DMS53 (cell line): ENCODE data around the gene TOM1L2.
A peak's percentile ranks its signal among the peaks of the same experiment; 100 is the strongest.
"Not testable (repeated sequence)": the region's sequence is repeated elsewhere in the genome, so short reads cannot be mapped to it uniquely, and the experiment has no call there.

Experiments used
- DNase-seq: peaks from one replicate; lab custom pipeline; 2025; lab: John Stamatoyannopoulos, UW

TOM1L2 gene

DNA sequence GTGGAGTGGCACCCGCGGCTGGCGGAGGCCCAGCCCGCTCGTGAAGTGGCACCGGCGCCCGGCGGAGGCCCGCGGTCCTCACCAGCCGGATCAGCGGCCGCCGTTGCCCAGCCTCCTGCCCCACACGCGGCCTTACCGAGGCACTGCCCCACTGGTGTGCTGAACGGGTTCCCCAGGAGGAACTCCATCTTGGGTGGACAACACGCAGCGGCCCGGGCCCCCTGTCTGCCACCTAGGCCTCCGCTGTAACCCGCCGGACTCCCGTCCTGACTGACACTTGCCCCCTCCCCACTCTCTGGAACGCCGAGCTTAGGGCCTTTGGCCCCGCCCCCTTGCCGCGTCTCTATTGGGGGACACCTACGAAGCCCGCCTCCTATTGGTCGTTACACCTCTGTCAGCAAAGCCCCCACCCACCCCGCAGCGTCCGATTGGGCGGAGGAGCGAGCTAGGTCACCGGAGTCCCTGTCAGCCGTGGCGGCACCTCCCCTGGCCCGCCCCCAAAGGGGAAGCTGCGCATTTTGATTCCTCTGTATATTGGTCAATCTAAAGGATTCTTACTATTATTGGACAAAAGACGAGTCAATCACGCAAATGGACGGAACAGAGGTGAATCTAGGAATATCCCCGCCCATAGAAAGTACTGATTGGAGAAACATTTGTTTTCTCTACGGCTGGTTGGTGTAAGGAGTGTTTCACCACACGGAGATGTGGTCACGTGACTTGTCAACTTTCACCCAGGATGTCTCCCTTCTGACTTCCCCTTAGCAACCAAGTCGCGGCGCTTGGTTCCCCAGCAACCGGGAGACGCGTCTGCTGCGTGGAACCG, at the start of gene TOM1L2, which contains the start of gene DRC3:
Gene TOM1L2, minus strand, starts transcription at position 275 of the 826 bp plus-strand sequence. Its CDS starts 87 bp downstream, at position 188.
Gene DRC3, plus strand, starts transcription at position 737 of the 826 bp plus-strand sequence. CDS start 4,737 bp downstream, outside the sequence.
- DNase-seq = peak; percentile 99

DNA sequence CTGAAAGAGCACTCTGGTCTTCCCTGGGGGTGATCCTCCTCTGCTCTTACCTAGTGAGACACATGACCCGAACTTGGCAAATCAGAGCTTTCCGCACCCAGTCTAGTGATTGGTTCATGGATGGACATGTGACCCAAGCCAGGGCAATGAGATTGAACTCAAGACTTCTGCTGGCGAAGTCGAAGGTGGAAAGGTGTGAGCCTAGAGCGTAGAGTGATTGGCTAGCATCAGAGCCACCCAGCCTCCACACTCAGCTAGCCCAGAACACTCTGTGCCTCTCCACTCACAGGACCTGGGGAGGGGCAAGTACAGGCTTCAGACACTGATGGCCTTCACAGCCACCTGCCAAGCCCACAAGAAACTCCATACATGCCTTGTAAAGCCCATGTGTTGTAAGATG, 49.2 kb upstream of the TOM1L2 start:
- no peak for DNase-seq

DNA sequence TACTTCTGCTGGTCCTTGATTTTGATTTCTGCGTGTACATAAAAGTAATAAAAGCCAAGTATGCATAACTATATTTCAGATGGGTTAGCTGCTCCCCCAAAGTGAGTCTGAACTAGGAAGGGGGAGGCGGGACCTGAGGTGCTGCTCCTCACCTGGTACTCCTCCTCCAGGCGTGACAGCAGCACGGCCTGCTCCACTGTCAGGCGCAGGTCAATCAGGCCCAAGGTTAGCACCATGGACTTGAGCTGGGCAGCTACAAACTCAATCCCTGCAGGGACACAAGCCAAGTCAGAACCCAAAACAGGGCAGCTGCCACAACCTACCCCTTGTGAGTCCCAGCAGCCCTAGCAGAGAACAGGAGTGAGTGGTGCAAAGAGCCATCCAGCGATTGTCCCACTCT, 48.8 kb upstream of the TOM1L2 start:
- no peak for DNase-seq

DNA sequence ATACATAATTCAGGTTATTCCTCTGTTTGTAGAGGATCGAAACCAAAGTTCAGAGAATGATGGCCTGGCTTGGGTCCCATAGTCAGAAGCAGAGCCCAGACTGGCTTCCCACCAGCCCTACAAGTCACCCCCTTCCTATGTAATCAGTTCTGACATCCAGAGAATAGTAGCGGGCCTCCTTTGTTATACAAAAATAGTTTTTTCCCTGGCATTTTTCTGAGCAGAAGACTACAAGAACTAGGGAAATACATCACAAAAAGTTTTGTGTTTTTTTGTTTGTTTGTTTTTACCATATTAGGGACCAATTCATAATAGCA, 47.6 kb upstream of the TOM1L2 start:
- no peak for DNase-seq

DNA sequence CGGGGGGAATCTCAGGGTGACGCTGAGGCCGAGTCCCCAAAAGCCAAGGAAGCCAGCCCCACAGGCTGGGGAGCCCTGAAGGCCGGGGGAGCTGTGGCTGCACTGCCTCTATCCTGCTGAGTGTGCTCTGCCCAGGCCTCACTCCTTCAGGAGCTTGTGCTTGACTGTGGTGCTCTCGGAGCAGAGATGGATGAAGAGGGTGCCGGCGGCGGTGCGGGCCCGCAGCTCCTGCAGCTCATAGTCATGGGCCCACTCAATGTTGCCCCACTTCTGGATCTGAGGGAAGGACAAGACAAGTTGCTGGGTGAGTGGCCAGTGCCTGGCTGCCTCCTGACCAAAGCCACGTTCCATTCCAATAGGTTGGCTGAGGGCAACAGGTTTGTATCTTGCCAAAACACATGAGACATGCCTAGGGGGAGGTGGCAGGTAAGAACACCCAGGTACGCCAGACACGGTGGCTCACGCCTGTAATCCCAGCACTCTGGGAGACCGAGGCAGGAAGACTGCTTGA, 46.3 kb upstream of the TOM1L2 start:
- no peak for DNase-seq

DNA sequence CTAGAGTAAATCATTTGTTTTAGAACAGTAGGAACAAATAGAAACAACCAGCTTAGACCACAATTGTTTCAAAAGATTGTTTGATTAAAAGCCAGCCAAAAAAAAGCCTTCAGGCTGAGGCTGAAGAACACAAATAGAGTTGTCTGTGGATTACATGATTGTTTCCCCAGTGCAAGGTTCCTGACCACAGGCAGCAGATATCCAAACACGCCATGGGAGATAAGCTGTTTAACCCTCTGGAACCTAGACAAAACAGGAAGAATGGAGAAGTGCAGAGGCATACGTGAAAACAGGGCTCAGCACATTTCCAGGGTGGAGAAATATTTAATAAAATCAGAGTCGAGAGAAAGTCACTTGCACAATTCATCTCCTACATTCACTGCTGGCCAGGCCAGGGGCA, 45.8 kb upstream of the TOM1L2 start:
- DNase-seq = no peak

DNA sequence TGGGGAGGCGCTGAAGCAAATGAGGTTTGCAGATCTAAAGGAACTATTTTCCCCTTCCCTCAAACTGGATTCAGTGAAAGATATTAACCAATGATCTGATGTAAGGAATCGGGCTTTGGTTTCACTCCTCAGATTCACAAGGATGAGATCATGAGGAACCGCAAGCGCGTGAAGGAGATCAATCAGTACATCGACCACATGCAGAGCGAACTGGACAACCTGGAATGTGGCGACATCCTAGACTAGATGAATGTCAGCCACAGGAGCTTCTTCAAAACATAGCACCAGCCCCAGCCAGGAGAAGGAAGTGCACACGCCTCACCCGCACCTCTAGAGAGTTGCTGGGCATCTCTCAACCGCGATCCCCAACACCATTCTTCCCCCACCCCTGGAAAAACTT, 44.2 kb upstream of the TOM1L2 start:
- no peak for DNase-seq

DNA sequence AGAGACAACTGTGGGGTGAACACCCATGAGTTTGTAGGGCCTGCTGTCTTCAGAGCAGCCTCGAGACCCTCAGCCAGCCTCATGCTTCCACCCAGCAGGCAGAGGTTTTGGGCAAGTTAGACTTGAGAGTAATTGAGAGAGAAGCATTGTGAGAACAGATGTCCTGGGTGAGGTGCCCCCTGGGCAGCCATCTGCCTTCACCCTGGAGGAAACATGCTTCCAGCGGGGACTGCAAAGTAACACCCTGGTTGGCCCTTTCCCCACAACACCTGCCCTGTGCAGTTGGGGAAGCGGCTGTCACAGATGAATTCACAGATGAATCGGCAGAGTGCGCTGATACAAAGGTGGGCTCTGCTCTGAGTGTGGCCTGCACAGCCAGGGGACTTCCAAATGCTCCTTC, 43.4 kb upstream of the TOM1L2 start:
- no peak for DNase-seq

DNA sequence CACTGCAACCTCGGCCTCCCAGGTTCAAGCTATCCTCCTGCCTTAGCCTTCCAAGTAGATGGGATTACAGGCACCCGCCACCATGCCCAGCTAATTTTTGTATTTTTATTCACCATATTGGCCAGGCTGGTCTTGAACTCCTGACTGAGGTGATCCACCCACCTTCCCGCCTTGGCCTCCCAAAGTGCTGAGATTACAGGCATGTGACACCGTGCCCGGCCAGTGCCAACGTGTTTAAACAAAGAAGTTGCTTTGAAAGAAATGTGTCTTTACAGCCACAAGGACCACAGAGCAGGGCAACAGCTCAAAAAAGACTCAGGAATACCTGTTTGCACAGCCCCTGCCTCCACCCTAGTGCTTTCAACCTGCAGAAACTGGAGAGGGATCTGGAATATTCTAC, 41.8 kb upstream of the TOM1L2 start:
- no peak for DNase-seq

DNA sequence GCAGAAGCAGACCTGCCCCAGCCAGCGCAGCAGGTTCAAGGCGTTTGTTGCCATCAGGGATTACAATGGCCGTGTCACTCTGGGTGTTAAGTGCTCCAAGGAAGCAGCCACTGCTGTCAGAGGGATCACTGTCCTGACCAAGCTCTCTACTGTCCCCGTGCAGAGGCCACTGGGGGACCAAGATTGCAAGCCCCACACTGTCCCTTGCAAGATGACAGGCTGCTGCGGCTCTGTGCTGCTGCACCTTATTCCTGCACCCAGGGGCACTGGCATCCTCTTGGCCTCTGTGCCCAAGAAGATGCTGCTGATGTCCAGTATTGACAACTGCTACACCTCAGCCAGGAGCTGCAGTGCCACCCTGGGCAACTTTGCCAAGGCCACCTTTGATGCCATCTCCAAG, 39.1 kb upstream of the TOM1L2 start:
- DNase-seq = no peak

DNA sequence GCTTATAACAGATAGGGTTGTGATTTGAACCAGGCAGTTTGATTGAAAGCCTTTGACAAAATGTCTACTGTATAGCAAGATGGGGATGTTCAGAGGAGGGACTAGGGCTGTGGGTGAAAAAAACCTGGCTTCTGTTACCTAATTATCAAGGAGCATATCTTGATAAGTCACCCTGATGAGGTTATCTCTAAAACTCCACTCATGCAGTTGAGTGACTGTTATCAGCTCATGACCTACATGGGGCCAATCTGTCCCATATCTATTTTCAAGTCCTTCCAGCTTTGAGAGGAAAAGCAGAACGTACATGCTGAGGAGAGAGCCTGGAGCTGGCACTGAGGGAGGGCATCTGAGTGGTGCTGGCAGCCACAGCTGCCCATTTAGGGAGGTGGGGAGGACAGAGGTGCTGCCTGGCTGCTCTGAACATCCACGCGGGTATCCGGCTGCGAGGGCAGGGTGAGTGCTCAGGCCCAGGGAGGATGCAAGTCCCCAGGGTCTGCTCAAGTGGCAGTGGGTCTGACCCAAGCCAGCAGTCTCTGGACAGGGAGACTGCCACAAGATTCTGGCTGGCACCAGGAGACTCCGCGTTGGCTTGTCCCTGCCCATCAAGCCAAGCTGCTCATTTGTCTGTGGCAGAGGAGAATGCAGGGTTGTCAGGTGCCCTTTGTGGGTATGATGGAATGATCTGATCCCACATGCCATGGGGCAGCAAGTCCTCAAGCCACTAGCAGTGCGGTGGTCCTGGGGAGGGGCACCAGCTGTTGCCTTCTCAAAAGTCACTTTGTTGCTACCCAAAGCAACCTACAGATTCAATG, 37.6 kb upstream of the TOM1L2 start:
- no peak for DNase-seq

DNA sequence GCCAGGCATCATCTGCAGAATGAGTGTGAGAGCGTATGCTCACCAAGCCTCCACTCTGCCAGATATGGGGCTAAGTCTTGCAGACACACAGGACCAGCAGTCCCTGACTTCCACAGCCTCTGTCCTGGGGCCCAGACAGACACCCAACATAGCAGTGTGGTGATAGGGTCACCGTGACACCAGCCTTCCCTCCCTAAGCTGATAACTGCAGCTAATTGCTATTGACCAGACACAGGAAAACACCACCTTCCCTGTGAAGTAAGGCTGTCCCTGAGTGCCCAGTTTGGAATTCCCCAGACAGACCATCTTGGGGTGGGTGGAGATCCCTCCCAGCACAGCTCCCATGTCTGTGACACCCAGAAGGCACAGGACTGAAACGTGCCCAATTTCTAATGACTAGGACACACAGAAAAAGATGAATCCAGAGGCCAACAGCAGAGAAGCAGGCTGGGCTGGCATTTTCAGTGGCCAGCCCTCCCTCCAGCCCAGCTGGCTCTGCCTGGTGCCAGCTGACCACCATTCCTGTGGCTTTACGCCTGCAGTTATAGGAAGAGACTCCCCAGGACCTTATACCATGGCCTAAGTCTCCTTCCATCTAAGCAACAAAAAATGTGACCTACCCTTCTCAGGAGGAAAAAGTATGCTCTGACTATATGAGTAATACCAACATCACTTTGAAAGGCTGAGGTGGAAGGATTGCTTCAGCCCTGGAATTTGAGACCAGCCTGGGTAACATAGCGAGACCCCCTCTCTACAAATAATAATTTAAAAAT, 36.5 kb upstream of the TOM1L2 start:
- DNase-seq = no peak

DNA sequence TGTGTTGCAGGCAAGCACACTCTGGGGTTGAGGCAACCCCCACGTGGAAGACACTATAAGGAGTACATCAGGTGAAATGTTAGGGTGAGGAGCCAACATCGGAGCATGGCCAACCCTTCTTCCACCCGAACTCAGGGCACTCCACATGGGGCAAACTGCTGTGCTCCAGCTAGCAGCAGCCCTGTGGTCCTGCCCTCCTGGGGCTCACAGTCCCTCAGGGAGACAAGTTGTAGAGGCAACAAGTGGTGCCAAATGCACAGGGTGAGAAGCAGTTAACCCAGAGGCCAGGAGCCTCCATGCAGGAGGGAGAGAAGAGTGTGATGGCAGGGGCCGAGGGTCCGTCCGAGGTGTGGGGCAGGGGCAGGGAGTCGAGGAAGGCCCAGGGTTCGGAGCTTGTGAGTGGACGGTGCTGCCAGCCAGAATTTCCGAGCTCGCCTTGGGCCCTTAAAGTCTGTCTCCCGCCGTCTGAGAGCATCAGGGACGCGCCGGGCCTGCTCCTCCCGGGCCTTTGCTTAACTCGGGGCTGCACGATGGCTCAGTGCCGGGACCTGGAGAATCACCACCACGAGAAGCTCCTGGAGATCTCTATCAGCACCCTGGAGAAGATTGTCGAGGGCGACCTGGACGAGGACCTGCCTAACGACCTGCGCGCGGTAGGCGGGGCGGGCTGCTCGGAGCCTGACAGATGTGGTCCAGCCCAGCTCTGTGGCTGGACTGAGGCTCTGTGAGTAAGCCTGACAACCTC, 34.5 kb upstream of the TOM1L2 start:
- DNase-seq = no peak

DNA sequence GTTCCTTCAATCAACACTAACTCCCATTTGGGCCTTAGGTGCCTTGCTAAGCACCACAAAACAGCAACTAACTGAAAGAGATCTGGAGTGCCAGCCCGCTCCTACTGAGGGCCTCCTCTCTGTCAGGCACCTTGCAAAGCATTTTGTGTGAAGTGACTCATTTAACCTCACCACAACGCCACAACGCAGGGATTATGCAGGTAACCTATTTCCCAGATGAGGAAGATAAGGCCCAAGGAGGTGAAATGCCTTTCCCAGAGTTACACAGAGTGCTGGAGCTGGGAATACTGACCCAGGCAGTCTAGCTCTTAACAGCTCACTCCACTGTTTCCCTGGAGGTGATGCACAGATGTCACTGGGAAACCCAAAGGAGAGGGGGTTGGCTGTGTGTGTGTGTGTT, 33.3 kb upstream of the TOM1L2 start:
- DNase-seq = no peak

DNA sequence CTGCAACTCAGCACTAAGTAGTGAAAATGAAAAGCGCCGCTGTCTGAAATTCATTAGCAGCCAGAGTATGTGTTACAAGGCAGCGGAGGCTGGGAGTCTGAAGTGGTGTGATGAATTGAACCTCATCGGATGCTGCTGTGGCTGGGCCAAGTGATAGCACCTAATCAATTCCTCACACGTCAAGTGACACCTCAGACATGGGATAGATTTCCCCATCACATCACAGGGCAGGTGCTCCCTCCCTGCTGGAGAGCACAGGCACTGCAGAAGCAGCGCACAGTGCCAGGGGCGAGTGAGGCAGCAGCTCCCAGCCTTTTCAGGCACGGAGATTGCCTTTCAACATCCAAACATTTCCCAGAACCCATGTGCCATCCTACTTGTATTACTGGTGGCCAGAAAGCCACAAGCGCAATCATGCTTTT, 32.7 kb upstream of the TOM1L2 start:
- no peak for DNase-seq

DNA sequence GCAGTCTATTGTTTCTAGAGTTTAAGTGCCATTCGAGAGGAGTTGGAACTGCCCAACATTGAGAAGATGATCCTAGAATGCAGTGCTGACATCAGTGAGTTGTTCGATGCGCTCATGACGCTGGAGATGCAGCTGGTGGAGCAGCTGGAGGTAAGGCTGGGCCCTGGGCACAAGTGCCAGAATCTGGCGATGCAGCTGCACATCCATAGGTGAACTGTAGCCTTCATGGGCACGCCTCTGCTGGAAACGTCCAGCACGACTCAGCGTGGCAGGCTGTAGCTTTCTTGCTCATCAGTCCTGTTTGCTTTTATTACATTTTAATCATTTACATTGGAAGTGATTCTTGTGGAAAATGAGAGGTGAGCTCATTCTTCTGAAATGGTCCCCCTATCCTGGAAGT, 32.1 kb upstream of the TOM1L2 start:
- DNase-seq = no peak

DNA sequence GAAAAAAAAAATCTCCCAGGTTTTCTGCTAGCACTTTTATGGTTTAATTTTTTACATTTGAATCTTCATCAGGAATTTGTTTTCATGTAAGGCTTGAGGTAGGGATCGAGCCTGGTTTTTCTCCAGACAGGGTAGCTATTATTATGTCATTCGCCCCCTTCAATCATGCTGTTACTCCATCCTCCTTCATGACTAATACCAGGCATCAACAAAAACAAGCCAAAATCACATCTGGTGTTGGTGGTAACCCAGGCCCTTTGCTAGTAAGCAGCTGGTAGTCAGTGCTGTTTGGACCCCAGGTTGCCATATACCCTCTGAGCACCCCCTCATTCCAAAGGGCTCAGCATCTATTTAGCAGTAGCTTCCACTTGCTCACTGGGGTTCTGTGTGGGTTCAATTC, 30.0 kb upstream of the TOM1L2 start:
- no peak for DNase-seq

DNA sequence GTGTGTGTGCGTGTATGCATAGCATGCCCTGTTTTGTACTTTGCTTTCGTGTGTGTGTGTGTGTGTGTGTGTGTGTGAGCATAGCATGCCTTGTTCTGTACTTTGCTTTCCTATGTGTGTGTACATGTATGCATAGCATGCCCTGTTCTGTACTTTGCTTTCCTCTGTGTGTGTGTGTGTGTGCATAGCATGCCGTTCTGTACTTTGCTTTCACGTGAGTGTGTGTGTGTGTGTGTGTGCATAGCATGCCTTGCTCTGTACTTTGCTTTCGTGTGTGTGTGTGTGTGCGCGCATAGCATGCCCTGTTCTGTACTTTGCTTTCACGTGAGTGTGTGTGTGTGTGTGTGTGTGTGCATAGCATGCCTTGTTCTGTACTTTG, 27.8 kb upstream of the TOM1L2 start:
- DNase-seq = no peak

DNA sequence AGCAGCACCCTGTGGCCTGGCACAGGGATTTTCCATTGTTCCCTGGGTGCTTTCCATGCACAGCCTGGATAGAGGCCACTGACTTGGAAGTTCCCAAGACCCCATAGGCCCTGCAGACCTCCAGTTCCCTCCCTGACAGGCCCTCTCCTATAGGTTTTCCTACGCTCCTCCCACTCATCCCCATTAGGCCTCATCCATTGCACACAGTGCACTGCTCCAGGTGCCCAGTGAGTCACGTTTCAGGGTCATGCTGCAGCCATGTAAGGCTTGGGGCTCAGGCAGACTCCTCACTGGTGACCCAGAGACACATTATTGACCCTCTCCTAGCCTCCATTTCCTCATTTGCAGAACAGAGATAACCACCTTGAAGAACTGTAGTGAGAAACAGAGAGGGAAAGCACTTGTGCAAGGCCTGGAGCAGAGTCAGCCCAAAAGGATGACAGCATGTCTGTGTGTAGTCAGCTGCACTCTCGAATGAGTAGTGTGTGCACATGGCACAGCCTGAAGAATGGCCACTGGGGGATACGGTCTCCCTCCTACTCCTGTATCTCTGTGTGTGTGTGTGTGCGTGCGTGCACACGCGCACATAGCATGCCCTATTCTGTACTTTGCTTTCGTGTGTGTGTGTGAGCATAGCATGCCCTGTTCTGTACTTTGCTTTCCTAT, 27.3 kb upstream of the TOM1L2 start:
- peak; percentile 22 for DNase-seq

DNA sequence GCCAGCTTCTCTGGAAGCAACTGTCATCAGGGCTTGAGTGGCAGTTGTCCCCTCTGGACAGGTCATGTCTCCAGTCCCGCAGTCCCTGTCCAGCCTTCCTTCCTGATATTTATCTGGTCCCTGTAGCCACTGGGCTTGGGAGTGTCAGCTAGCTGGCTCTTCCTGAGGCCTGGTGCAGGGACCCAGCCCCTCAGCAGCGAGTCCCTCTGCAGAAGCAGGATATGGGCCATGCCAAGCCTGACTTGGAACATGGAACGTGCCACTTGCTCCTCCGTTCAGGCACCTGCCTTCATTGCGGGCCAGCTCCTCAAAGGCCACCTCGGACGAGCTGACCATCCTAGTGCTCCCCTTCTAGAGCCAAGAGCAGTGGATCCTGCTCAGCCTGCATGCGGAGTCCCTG, 26.7 kb upstream of the TOM1L2 start:
- DNase-seq = no peak

DNA sequence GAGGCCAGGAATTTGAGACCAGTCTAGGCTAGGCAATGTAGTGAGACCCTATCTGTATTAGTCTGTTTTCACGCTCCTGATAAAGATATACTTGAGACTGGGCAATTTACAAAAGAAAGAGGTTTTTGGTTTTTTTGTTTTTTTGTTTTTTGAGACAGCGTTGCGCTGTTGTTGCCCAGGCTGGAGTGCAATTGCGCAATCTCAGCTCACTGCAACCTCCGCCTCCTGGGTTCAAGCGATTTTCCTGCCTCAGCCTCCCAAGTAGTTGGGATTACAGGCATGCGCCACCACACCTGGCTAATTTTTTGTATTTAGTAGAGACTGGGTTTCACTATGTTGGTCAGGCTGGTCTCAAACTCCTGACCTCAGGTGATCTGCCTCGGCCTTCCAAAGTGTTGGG, 23.7 kb upstream of the TOM1L2 start:
- not testable (repeated sequence) for DNase-seq
